ENCODE data around the gene EFHD2.

Gene EFHD2

GRCh38 chr1:15412175-15412800 is 2.6 kb downstream of the EFHD2 start:
- Histone ChIP-seq H3K27ac (no peak overlapping the region), H3K4me3 (ENCODE audit: low read depth, low read length) (peak overlapping the region; percentile 81)
- in situ Hi-C loops (cut with HindIII; ENCODE audit: low pct_ligation_motif_present, low sequenced_read_pairs) = loop anchor here (10.0 kb wide), 1 partner anchor 77 kb away; no protein-coding TSS in a partner anchor

GRCh38 chr1:15412843-15413242 is 3.2 kb downstream of the EFHD2 start:
- Histone ChIP-seq H3K4me3 (ENCODE audit: low read depth, low read length) (no peak overlapping the region), H3K27me3 (replicated peaks) (no peaks in the 10 kb centered on the region), H3K36me3 (replicated peaks) (no peaks in the 10 kb centered on the region), H3K27ac (no peak overlapping the region)
- in situ Hi-C loops (cut with HindIII; ENCODE audit: low pct_ligation_motif_present, low sequenced_read_pairs) = loop anchor here (10.0 kb wide), 1 partner anchor 78 kb away; no protein-coding TSS in a partner anchor
- no peak for TF ChIP-seq CTCF (IDR thresholded peaks at IDR 0.05; ENCODE audit: low read depth, low read length, missing control alignments)
- no peak for DNase-seq

More at GRCh38 chr1:15412175-15412800, 2.6 kb downstream of the EFHD2 start:
- no peak for TF ChIP-seq CTCF (IDR thresholded peaks at IDR 0.05; ENCODE audit: low read depth, low read length, missing control alignments)
- no peaks in the 10 kb centered on the region for H3K36me3 ChIP-seq (replicated peaks)
- H3K27me3 ChIP-seq (replicated peaks) = no peaks in the 10 kb centered on the region
- no peak for DNase-seq

GRCh38 chr1:15413563-15414444 is 4.1 kb downstream of the EFHD2 start:
- in situ Hi-C loops (cut with HindIII; ENCODE audit: low pct_ligation_motif_present, low sequenced_read_pairs) = loop anchor here (10.0 kb wide), 1 partner anchor 79 kb away; no protein-coding TSS in a partner anchor
- no peak overlapping the region for H3K4me3 ChIP-seq (ENCODE audit: low read depth, low read length)
- TF ChIP-seq CTCF (IDR thresholded peaks at IDR 0.05; ENCODE audit: low read depth, low read length, missing control alignments) = no peak
- DNase-seq = no peak
- H3K36me3 ChIP-seq (replicated peaks) = no peaks in the 10 kb centered on the region
- no peaks in the 10 kb centered on the region for H3K27me3 ChIP-seq (replicated peaks)
- no peak overlapping the region for H3K27ac ChIP-seq

- H3K36me3 ChIP-seq (replicated peaks) = no peaks in the 10 kb centered on the region
- no peaks in the 10 kb centered on the region for H3K27me3 ChIP-seq (replicated peaks)
- no peak overlapping the region for H3K27ac ChIP-seq
- no peak for TF ChIP-seq CTCF (IDR thresholded peaks at IDR 0.05; ENCODE audit: low read depth, low read length, missing control alignments)
- in situ Hi-C loops (cut with HindIII; ENCODE audit: low pct_ligation_motif_present, low sequenced_read_pairs) = loop anchor here (10.0 kb wide), 1 partner anchor 80 kb away; no protein-coding TSS in a partner anchor
- no peak for DNase-seq
- no peak overlapping the region for H3K4me3 ChIP-seq (ENCODE audit: low read depth, low read length)
These were observed 4.8 kb downstream of the EFHD2 start for GRCh38 chr1:15414445-15414983.

GRCh38 chr1:15417059-15417934 is 7.6 kb downstream of the EFHD2 start:
- H3K36me3 ChIP-seq (replicated peaks) = no peaks in the 10 kb centered on the region
- in situ Hi-C loops (cut with HindIII; ENCODE audit: low pct_ligation_motif_present, low sequenced_read_pairs) = loop anchor here (10.0 kb wide), 1 partner anchor 82 kb away; no protein-coding TSS in a partner anchor
- H3K27me3 ChIP-seq (replicated peaks) = no peaks in the 10 kb centered on the region
- peak overlapping the region; percentile 12 for H3K4me3 ChIP-seq (ENCODE audit: low read depth, low read length)
- peak overlapping the region; percentile 52 for H3K27ac ChIP-seq
- no peak for TF ChIP-seq CTCF (IDR thresholded peaks at IDR 0.05; ENCODE audit: low read depth, low read length, missing control alignments)
- DNase-seq = peak; percentile 62

Measured in brain microvascular endothelial cell (primary cell).